SK-N-MC (cell line): ENCODE results near the gene GRIA3.

Source experiments
- EZH2 ChIP-seq: fragments of 200-600 bp; sonication (generic); IDR thresholded peaks from one replicate; pipeline ENCODE4 v1.6.1; 2017; ENCODE audit warnings: antibody characterized with exemption
- POLR2AphosphoS5 ChIP-seq: IDR thresholded peaks from 2 replicates; pipeline ENCODE4 v1.6.1; 2012; ENCODE audit warnings: mild to moderate bottlenecking, low read depth, low read length, borderline replicate concordance

- TF ChIP-seq POLR2AphosphoS5 = no peak
- TF ChIP-seq EZH2 = no peak
These were observed 83.1 kb downstream of the GRIA3 start for GRCh38 chrX:123267220-123267619.
